SW 1271 (cell line): Measurements from ENCODE around the gene ATG16L2.
"Not testable (repeated sequence)": the region's sequence is repeated elsewhere in the genome, so short reads cannot be mapped to it uniquely, and the experiment has no call there.

Experiments used
- DNase-seq, 2 experiments: peaks; one replicate each; lab custom pipeline; 2025; lab: John Stamatoyannopoulos, UW

ATG16L2 gene

GRCh38 chr11:72825661-72826060 is 11.4 kb downstream of the ATG16L2 start:
- no peak for DNase-seq

- DNase-seq, result no peak
Observed at GRCh38 chr11:72826191-72826941, 12.2 kb downstream of the ATG16L2 start.

- no peak for DNase-seq
Observed at GRCh38 chr11:72826942-72827480, 12.8 kb downstream of the ATG16L2 start.

- not testable (repeated sequence) for DNase-seq
Observed at GRCh38 chr11:72827656-72828055, 13.4 kb downstream of the ATG16L2 start.

- no peak for DNase-seq
Observed at GRCh38 chr11:72828081-72828567, 13.9 kb downstream of the ATG16L2 start.

GRCh38 chr11:72828692-72829101 is 14.5 kb downstream of the ATG16L2 start:
- DNase-seq, result no peak

GRCh38 chr11:72829178-72829577 is 15.0 kb downstream of the ATG16L2 start:
- no peak for DNase-seq

- no peak for DNase-seq
Observed at GRCh38 chr11:72829884-72830533, 15.8 kb downstream of the ATG16L2 start.

- peak; percentile 65 to 74 for DNase-seq
Observed at GRCh38 chr11:72831521-72832300, 17.5 kb downstream of the ATG16L2 start.

GRCh38 chr11:72832301-72833082 is 18.3 kb downstream of the ATG16L2 start:
- DNase-seq, result no peak

GRCh38 chr11:72833083-72833733 is 19.0 kb downstream of the ATG16L2 start:
- DNase-seq, result no peak

GRCh38 chr11:72833811-72834493 is 19.7 kb downstream of the ATG16L2 start:
- no peak for DNase-seq

GRCh38 chr11:72834905-72835304 is 20.7 kb downstream of the ATG16L2 start:
- DNase-seq, result no peak

- DNase-seq, result no peak
Observed at GRCh38 chr11:72836111-72836510, 21.9 kb downstream of the ATG16L2 start.

GRCh38 chr11:72838691-72839305 is 24.6 kb downstream of the ATG16L2 start:
- no peak for DNase-seq

GRCh38 chr11:72840780-72841179 is 26.6 kb downstream of the ATG16L2 start:
- DNase-seq, result no peak

GRCh38 chr11:72841397-72841796 is 27.2 kb downstream of the ATG16L2 start:
- DNase-seq, result no peak

GRCh38 chr11:72842126-72842525 is 27.9 kb downstream of the ATG16L2 start:
- no peak for DNase-seq

- DNase-seq, result no peak
Observed at GRCh38 chr11:72842653-72843330, 28.6 kb downstream of the ATG16L2 start.
